PC-3 (cell line): ENCODE measurements around the gene CLIC5. TPM values are rescaled to one million over a fixed set of nuclear protein-coding genes. Genes with fewer than 3 reads are reported as not detected.

Source experiments
- ATAC-seq: fragments of 200-7000 bp; cut with Tn5 transposase; 2 replicates; pipeline ENCODE4 v1.9.1; 2020; ENCODE audit warnings: mild to moderate bottlenecking, moderate library complexity
- BruUV-seq: library from RNA; stranded (reverse); fragments of 400-500 nt; replicated peaks from 2 replicates; lab custom pipeline; 2021; lab: Mats Ljungman, UMichigan
- CTCF ChIA-PET: fragments of 300-600 bp; sonication (Branson Sonifier 250); formaldehyde crosslinking; loops from one replicate; lab custom pipeline; 2022; ENCODE audit warnings: antibody characterized with exemption; lab: Charles Lee
- POLR2A ChIA-PET: fragments of 300-600 bp; sonication (Branson Sonifier 250); formaldehyde crosslinking; loops from one replicate; lab custom pipeline; 2022; ENCODE audit warnings: antibody characterized with exemption; ENCODE audit not compliant: unreplicated experiment; lab: Charles Lee
- DNase-seq: peaks from one replicate; pipeline ENCODE4 v3.0.0-alpha.2; 2015
- H2AFZ ChIP-seq: fragments of 300-600 bp; sonication (generic); 2 replicates; pipeline ENCODE4 v1.6.0; 2016; ENCODE audit warnings: antibody characterized with exemption, low read length
- H3F3A ChIP-seq: fragments of 300-600 bp; sonication (generic); one replicate; pipeline ENCODE4 v1.6.0; 2017; ENCODE audit warnings: antibody characterized with exemption, low read length, control low read depth, mild to moderate bottlenecking; ENCODE audit not compliant: unreplicated experiment
- H3K27ac ChIP-seq: fragments of 300-600 bp; sonication (generic); 2 replicates; pipeline ENCODE4 v1.5.1; 2016; ENCODE audit warnings: mild to moderate bottlenecking, low read length
- H3K27me3 ChIP-seq: fragments of 300-600 bp; sonication (generic); 2 replicates; pipeline ENCODE4 v1.6.1; 2016; ENCODE audit warnings: low read length, mixed read lengths
- H3K36me3 ChIP-seq: fragments of 300-600 bp; sonication (generic); 2 replicates; pipeline ENCODE4 v1.6.1; 2016; ENCODE audit warnings: low read depth, mixed run types, low read length, mixed read lengths
- H3K4me1 ChIP-seq: fragments of 300-600 bp; sonication (generic); 2 replicates; pipeline ENCODE4 v1.5.1; 2016; ENCODE audit warnings: low read length; ENCODE audit not compliant: insufficient read depth
- H3K4me2 ChIP-seq: fragments of 300-600 bp; sonication (generic); 2 replicates; pipeline ENCODE4 v1.6.0; 2016; ENCODE audit warnings: low read length
- H3K4me3 ChIP-seq: fragments of 300-600 bp; sonication (generic); 2 replicates; pipeline ENCODE4 v1.5.1; 2016; ENCODE audit warnings: mild to moderate bottlenecking, low read length, mixed read lengths
- H3K79me2 ChIP-seq: fragments of 300-600 bp; sonication (generic); 2 replicates; pipeline ENCODE4 v1.6.1; 2017; ENCODE audit warnings: low read length, mixed read lengths
- H3K9ac ChIP-seq: fragments of 300-600 bp; sonication (generic); 2 replicates; pipeline ENCODE4 v1.6.0; 2016; ENCODE audit warnings: mild to moderate bottlenecking, low read length
- H3K9me2 ChIP-seq: fragments of 300-600 bp; sonication (generic); replicated peaks from 2 replicates; pipeline ENCODE4 v1.6.1; 2016; ENCODE audit warnings: mixed run types, low read length, mixed read lengths
- H3K9me3 ChIP-seq: fragments of 300-600 bp; sonication (generic); 2 replicates; pipeline ENCODE4 v1.6.1; 2016; ENCODE audit warnings: low read length, mixed read lengths
- H4K20me1 ChIP-seq: fragments of 300-600 bp; sonication (generic); 2 replicates; pipeline ENCODE4 v1.6.1; 2016; ENCODE audit warnings: low read length, mixed read lengths
- EZH2 ChIP-seq: fragments of 300-600 bp; sonication (generic); IDR thresholded peaks from one replicate; pipeline ENCODE4 v1.6.1; 2017; ENCODE audit warnings: antibody characterized with exemption, mild to moderate bottlenecking, low read length; ENCODE audit not compliant: unreplicated experiment
- EZH2phosphoT487 ChIP-seq: fragments of 300-600 bp; sonication (generic); IDR thresholded peaks from 2 replicates; pipeline ENCODE4 v1.6.1; 2018; ENCODE audit warnings: mild to moderate bottlenecking, antibody characterized with exemption, low read length, borderline replicate concordance
- intact Hi-C: fragments of 100-400 bp; cut with micrococcal nuclease; formaldehyde crosslinking; loops from 2 replicates; pipeline ENCODE4 v1.9.0; 2023
- total RNA-seq: library from RNA; depleted of rRNA; stranded (reverse); fragments of >200 nt; gene quantifications from 2 replicates; pipeline ENCODE4 v1.2.3, GENCODE V29; 2014
- TF ChIP-seq, protein P1 (sequence below): fragments of 300-600 bp; sonication (generic); conservative IDR thresholded peaks from 2 replicates; pipeline ENCODE4 v1.5.1; 2017; ENCODE audit warnings: antibody characterized with exemption, low read depth, mild to moderate bottlenecking, low read length

The CLIC5 gene
- total RNA-seq, 1 experiment from 2014 or later = not detected

DNA sequence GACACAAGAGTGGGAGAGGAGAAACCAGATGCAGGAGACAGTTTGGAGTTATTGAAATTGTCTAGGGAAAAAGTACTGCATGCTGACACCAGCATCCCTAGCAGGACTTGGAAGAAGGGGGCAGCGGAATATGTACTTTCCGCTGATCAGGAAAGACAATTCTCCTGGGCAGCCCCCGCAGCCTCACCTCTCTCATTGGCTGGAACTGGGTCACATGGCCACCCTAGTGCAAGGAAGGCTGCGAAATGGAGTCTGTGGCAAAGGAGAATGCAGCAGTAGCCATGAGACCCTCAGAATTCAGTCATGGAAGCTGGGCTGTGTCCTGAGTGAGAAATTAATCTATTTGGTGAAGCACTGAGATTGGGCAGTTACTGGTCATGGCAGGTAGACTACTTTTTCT, 131.3 kb downstream of the CLIC5 start:
- ChIA-PET POLR2A (no interaction called here), CTCF (no interaction called here)
- intact Hi-C loops = no loop called here
- Histone ChIP-seq H3K36me3 (no peaks in the 10 kb centered on the region), H3K4me1 (no peaks in the 10 kb centered on the region), H4K20me1 (no peaks in the 10 kb centered on the region), H3K9me3 (no peaks in the 10 kb centered on the region), H3K4me2 (no peak overlapping the region), H3K27ac (no peak overlapping the region), H2AFZ (no peak overlapping the region), H3K79me2 (no peaks in the 10 kb centered on the region), H3K27me3 (peaks cover 24% of the 10 kb centered on the region), H3K4me3 (no peak overlapping the region), H3K9me2 (no peaks in the 10 kb centered on the region), H3K9ac (no peak overlapping the region), H3F3A (no peaks in the 10 kb centered on the region)
- TF ChIP-seq, protein P1, sequence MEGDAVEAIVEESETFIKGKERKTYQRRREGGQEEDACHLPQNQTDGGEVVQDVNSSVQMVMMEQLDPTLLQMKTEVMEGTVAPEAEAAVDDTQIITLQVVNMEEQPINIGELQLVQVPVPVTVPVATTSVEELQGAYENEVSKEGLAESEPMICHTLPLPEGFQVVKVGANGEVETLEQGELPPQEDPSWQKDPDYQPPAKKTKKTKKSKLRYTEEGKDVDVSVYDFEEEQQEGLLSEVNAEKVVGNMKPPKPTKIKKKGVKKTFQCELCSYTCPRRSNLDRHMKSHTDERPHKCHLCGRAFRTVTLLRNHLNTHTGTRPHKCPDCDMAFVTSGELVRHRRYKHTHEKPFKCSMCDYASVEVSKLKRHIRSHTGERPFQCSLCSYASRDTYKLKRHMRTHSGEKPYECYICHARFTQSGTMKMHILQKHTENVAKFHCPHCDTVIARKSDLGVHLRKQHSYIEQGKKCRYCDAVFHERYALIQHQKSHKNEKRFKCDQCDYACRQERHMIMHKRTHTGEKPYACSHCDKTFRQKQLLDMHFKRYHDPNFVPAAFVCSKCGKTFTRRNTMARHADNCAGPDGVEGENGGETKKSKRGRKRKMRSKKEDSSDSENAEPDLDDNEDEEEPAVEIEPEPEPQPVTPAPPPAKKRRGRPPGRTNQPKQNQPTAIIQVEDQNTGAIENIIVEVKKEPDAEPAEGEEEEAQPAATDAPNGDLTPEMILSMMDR = no peak
- no peak for TF ChIP-seq EZH2phosphoT487
- TF ChIP-seq EZH2 = no peak
- BruUV-seq = no TSS peak
- DNase-seq (no peak), ATAC-seq (no peak)

DNA sequence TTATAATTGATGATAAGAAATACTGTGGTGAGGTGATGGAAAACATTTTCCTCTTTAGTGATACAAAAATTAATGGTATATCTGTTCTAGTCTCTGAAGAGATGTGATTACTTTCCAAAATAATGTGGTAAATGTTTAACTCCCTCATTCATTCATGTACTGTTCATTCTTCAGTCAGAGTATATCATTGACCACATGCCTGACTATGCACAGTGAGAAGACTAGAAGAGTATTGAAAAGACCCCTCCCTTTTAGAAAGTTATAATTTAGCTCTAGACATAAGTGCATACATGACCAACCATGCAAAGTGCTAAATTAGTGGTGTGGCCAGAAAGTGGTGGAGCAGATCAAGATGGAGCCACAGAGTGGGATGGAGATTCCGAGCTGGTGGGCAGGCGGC, 133.0 kb downstream of the CLIC5 start:
- DNase-seq (no peak), ATAC-seq (no peak)
- Histone ChIP-seq H3K9ac (no peak overlapping the region), H3K9me3 (no peaks in the 10 kb centered on the region), H3F3A (no peaks in the 10 kb centered on the region), H3K4me2 (no peak overlapping the region), H3K27me3 (peaks cover 20% of the 10 kb centered on the region), H3K79me2 (no peaks in the 10 kb centered on the region), H3K36me3 (no peaks in the 10 kb centered on the region), H4K20me1 (no peaks in the 10 kb centered on the region), H3K9me2 (no peaks in the 10 kb centered on the region), H2AFZ (no peak overlapping the region), H3K27ac (no peak overlapping the region), H3K4me3 (no peak overlapping the region), H3K4me1 (no peaks in the 10 kb centered on the region)
- TF ChIP-seq, protein P1 = no peak
- TF ChIP-seq EZH2phosphoT487 (no peak), EZH2 (no peak)
- intact Hi-C loops = no loop called here
- BruUV-seq = no TSS peak
- CTCF ChIA-PET = no interaction called here
- POLR2A ChIA-PET = no interaction called here

- no TSS peak for BruUV-seq
- Histone ChIP-seq H3K27ac (no peak overlapping the region), H3K27me3 (peaks cover 15% of the 10 kb centered on the region), H3K9ac (no peak overlapping the region), H3K9me2 (no peaks in the 10 kb centered on the region), H4K20me1 (no peaks in the 10 kb centered on the region), H3K4me2 (no peak overlapping the region), H3K79me2 (no peaks in the 10 kb centered on the region), H3K9me3 (no peaks in the 10 kb centered on the region), H3K4me1 (no peaks in the 10 kb centered on the region), H2AFZ (no peak overlapping the region), H3F3A (no peaks in the 10 kb centered on the region), H3K4me3 (no peak overlapping the region), H3K36me3 (no peaks in the 10 kb centered on the region)
- POLR2A ChIA-PET = no interaction called here
- DNase-seq = no peak
- intact Hi-C loops = no loop called here
- no peak for ATAC-seq
- CTCF ChIA-PET = no interaction called here
- TF ChIP-seq EZH2 (no peak), EZH2phosphoT487 (no peak)
- TF ChIP-seq, protein P1 = no peak
Observed at GRCh38 chr6:45881705-45882467, 133.8 kb downstream of the CLIC5 start.
